IMR-90 (cell line): ENCODE measurements around the gene FBXO28. TPM values are rescaled to one million over a fixed set of nuclear protein-coding genes. Genes with fewer than 3 reads are reported as not detected.
A peak's percentile ranks its signal among the peaks of the same experiment; 100 is the strongest.

Experiments used
- ATAC-seq: fragments of 200-7000 bp; cut with Tn5 transposase; 2 replicates; pipeline ENCODE4 v1.9.1; 2020; ENCODE audit warnings: low read depth, mild to moderate bottlenecking, moderate library complexity
- BruUV-seq: library from RNA; stranded (reverse); fragments of 400-500 nt; replicated peaks from 2 replicates; lab custom pipeline; 2021; lab: Mats Ljungman, UMichigan
- CTCF ChIA-PET: fragments of 300-600 bp; formaldehyde crosslinking; extraction: SDS; loops from one replicate; lab custom pipeline; 2021; ENCODE audit warnings: antibody characterized with exemption; lab: Yijun Ruan, JAX
- POLR2A ChIA-PET: fragments of 300-600 bp; sonication (Branson Sonifier 250); formaldehyde crosslinking; loops from one replicate; lab custom pipeline; 2022; ENCODE audit warnings: antibody characterized with exemption; ENCODE audit not compliant: unreplicated experiment; lab: Charles Lee
- DNase-seq: peaks from one replicate; pipeline ENCODE4 v3.0.0; 2013
- H2AFZ ChIP-seq: replicated peaks from 2 replicates; pipeline ENCODE3; 2013; ENCODE audit warnings: low read length, mild to moderate bottlenecking; ENCODE audit not compliant: poor library complexity
- H2AK5ac ChIP-seq: 2 replicates; pipeline ENCODE4 v1.6.1; 2013; ENCODE audit warnings: low read depth, low read length, inconsistent platforms
- H2AK9ac ChIP-seq: replicated peaks from 2 replicates; pipeline ENCODE3; 2013; ENCODE audit warnings: mild to moderate bottlenecking, low read depth, low read length, moderate library complexity; ENCODE audit not compliant: poor library complexity
- H2BK120ac ChIP-seq: 2 replicates; pipeline ENCODE4 v1.6.1; 2013; ENCODE audit warnings: low read depth, low read length, inconsistent platforms
- H2BK15ac ChIP-seq: 3 replicates; pipeline ENCODE4 v1.6.1; 2013; ENCODE audit warnings: low read depth, low read length, inconsistent platforms
- H2BK20ac ChIP-seq: 2 replicates; pipeline ENCODE4 v1.6.1; 2013; ENCODE audit warnings: low read depth, mild to moderate bottlenecking, inconsistent platforms, low read length, moderate library complexity
- H2BK5ac ChIP-seq: 2 replicates; pipeline ENCODE4 v1.6.1; 2013; ENCODE audit warnings: mild to moderate bottlenecking, low read depth, low read length, inconsistent platforms; ENCODE audit not compliant: poor library complexity, severe bottlenecking
- H3K14ac ChIP-seq: replicated peaks from 2 replicates; pipeline ENCODE4 v1.6.1; 2013; ENCODE audit warnings: low read depth, low read length, inconsistent platforms
- H3K18ac ChIP-seq: 2 replicates; pipeline ENCODE4 v1.6.1; 2013; ENCODE audit warnings: low read depth, low read length, control low read depth
- H3K23ac ChIP-seq: 2 replicates; pipeline ENCODE4 v1.6.1; 2013; ENCODE audit warnings: low read depth, low read length, inconsistent platforms
- H3K27ac ChIP-seq: 2 replicates; pipeline ENCODE4 v1.5.1; 2013; ENCODE audit warnings: mild to moderate bottlenecking, control low read depth, low read length; ENCODE audit not compliant: insufficient read depth
- H3K27me3 ChIP-seq: 2 replicates; pipeline ENCODE4 v1.6.1; 2013; ENCODE audit warnings: low read length; ENCODE audit not compliant: control insufficient read depth, insufficient read depth
- H3K36me3 ChIP-seq: 2 replicates; pipeline ENCODE4 v1.6.1; 2013; ENCODE audit warnings: low read length, mixed read lengths; ENCODE audit not compliant: control insufficient read depth, insufficient read depth
- H3K4ac ChIP-seq: 2 replicates; pipeline ENCODE4 v1.6.1; 2013; ENCODE audit warnings: low read depth, low read length, inconsistent platforms
- H3K4me1 ChIP-seq: 2 replicates; pipeline ENCODE4 v1.6.1; 2013; ENCODE audit warnings: low read length, mixed read lengths; ENCODE audit not compliant: control insufficient read depth, insufficient read depth
- H3K4me2 ChIP-seq: 2 replicates; pipeline ENCODE4 v1.6.1; 2013; ENCODE audit warnings: low read depth, mild to moderate bottlenecking, control low read depth, low read length, moderate library complexity
- H3K4me3 ChIP-seq: 2 replicates; pipeline ENCODE4 v1.5.1; 2013; ENCODE audit warnings: low read depth, mild to moderate bottlenecking, control low read depth, low read length, moderate library complexity; ENCODE audit not compliant: insufficient read depth
- H3K56ac ChIP-seq: 2 replicates; pipeline ENCODE4 v1.6.1; 2013; ENCODE audit warnings: low read length, inconsistent platforms; ENCODE audit not compliant: insufficient read depth; ENCODE audit errors: extremely low read depth
- H3K79me1 ChIP-seq, 2 experiments: 2 replicates each; pipeline ENCODE4 v1.6.1; 2013; ENCODE audit warnings: low read length in 2 of 2, inconsistent platforms in 1 of 2, low read depth in 1 of 2
- H3K9ac ChIP-seq: 2 replicates; pipeline ENCODE4 v1.6.1; 2013; ENCODE audit warnings: low read depth, low read length, control low read depth
- H3K9me1 ChIP-seq: 2 replicates; pipeline ENCODE4 v1.6.1; 2013; ENCODE audit warnings: low read length, inconsistent platforms; ENCODE audit not compliant: insufficient read depth
- H3K9me3 ChIP-seq: 2 replicates; pipeline ENCODE4 v1.6.1; 2013; ENCODE audit warnings: low read length; ENCODE audit not compliant: control insufficient read depth, insufficient read depth
- H4K20me1 ChIP-seq: 2 replicates; pipeline ENCODE4 v1.6.1; 2013; ENCODE audit warnings: low read length, inconsistent platforms; ENCODE audit not compliant: insufficient read depth
- H4K5ac ChIP-seq: 2 replicates; pipeline ENCODE4 v1.6.1; 2013; ENCODE audit warnings: mild to moderate bottlenecking, low read depth, low read length, control low read depth
- H4K8ac ChIP-seq, 2 experiments: 2 replicates each; pipeline ENCODE4 v1.6.1; 2013; ENCODE audit warnings: low read depth in 2 of 2, low read length in 2 of 2, control low read depth in 1 of 2, inconsistent platforms in 1 of 2
- H4K91ac ChIP-seq: 2 replicates; pipeline ENCODE4 v1.6.1; 2013; ENCODE audit warnings: low read depth, low read length, inconsistent platforms; ENCODE audit not compliant: insufficient read depth
- BHLHE40 ChIP-seq: fragments of 150-350 bp; IDR thresholded peaks from 2 replicates; pipeline ENCODE4 v1.6.1; 2016; ENCODE audit warnings: mild to moderate bottlenecking, low read depth, low read length
- CTCF ChIP-seq: conservative IDR thresholded peaks from 2 replicates; pipeline ENCODE4 v1.5.1; 2012; ENCODE audit warnings: mild to moderate bottlenecking, low read depth, low read length, improper control_type of control experiment
- ELK1 ChIP-seq: fragments of 150-350 bp; IDR thresholded peaks from 2 replicates; pipeline ENCODE4 v1.6.1; 2016; ENCODE audit warnings: low read depth, mild to moderate bottlenecking, low read length, moderate library complexity, borderline replicate concordance
- MAFK ChIP-seq: IDR thresholded peaks from 2 replicates; pipeline ENCODE4 v1.6.1; 2012; ENCODE audit warnings: low read depth, low read length, improper control_type of control experiment
- MAZ ChIP-seq: IDR thresholded peaks from 2 replicates; pipeline ENCODE4 v1.6.1; 2012; ENCODE audit warnings: low read depth, mild to moderate bottlenecking, low read length, improper control_type of control experiment, moderate library complexity, borderline replicate concordance
- MXI1 ChIP-seq: IDR thresholded peaks from 2 replicates; pipeline ENCODE4 v1.6.1; 2012; ENCODE audit warnings: low read depth, mild to moderate bottlenecking, low read length, moderate library complexity, borderline replicate concordance
- NFE2L2 ChIP-seq: fragments of 150-350 bp; IDR thresholded peaks from 2 replicates; pipeline ENCODE4 v1.6.1; 2016; ENCODE audit warnings: low read depth, mild to moderate bottlenecking, low read length
- POLR2A ChIP-seq: IDR thresholded peaks from 2 replicates; pipeline ENCODE4 v1.6.1; 2012; ENCODE audit warnings: mild to moderate bottlenecking, low read depth, low read length
- RAD21 ChIP-seq: IDR thresholded peaks from 2 replicates; pipeline ENCODE4 v1.6.1; 2012; ENCODE audit warnings: low read length, improper control_type of control experiment
- RFX5 ChIP-seq: IDR thresholded peaks from 2 replicates; pipeline ENCODE4 v1.8.0; 2012; ENCODE audit warnings: low read depth, mild to moderate bottlenecking, low read length, moderate library complexity
- WGBS, 2 experiments: methylation state at CpG; one replicate each; pipeline versions ENCODE4 v1.1.5 to v1.1.7; 2013; ENCODE audit warnings: missing lambda C conversion rate in 2 of 2; ENCODE audit not compliant: insufficient read length in 1 of 2; ENCODE audit errors: extremely low coverage in 2 of 2; 5-methylcytosine and 5-hydroxymethylcytosine counted together
- dilution Hi-C: fragments of 300-500 bp; cut with HindIII; formaldehyde crosslinking; loops from one replicate; pipeline ENCODE4 v1.14.3; 2018; ENCODE audit warnings: low sequenced_read_pairs; ENCODE audit not compliant: unreplicated experiment
- in situ Hi-C: fragments of 300-500 bp; cut with MboI; formaldehyde crosslinking; loops from 3 replicates; pipeline ENCODE4 v1.14.3; 2019; ENCODE audit warnings: low sequenced_read_pairs, inconsistent platforms, mixed read lengths
- intact Hi-C: fragments of 100-400 bp; cut with micrococcal nuclease; formaldehyde crosslinking; loops from 2 replicates; pipeline ENCODE4 v1.10.0; 2022
- polyA plus RNA-seq, 3 experiments: library from polyadenylated mRNA; depleted of rRNA; stranded (reverse); fragments of >200 nt; gene quantifications; 2 replicates each; pipeline ENCODE4 v1.2.3, GENCODE V29; 2012; ENCODE audit warnings: low replicate concordance in 1 of 3
- total RNA-seq: library from RNA; depleted of rRNA; stranded (reverse); fragments of >200 nt; gene quantifications from 2 replicates; pipeline ENCODE4 v1.2.3, GENCODE V29; 2012

The FBXO28 gene
- total and polyA plus RNA-seq, 2 of the 4 experiments (the other 2 are of a cell fraction): 11.6 to 22.6 TPM

- dilution Hi-C loops: no loop called here
- no peak overlapping the region for H3K4me2 ChIP-seq
- WGBS, 2 experiments: no CpG with 5 or more reads among the region's 4 CpGs
Observed at GRCh38 chr1:224169718-224170270, 55.9 kb downstream of the FBXO28 start.

More at GRCh38 chr1:224169718-224170270, 55.9 kb downstream of the FBXO28 start:
- no peaks in the 10 kb centered on the region for H3K79me1 ChIP-seq
- no peaks in the 10 kb centered on the region for H3K36me3 ChIP-seq
- H3K4ac ChIP-seq: no peak overlapping the region
- H3K9ac ChIP-seq: no peak overlapping the region
- TF ChIP-seq CTCF (no peak), RAD21 (no peak), MAZ (no peak), BHLHE40 (no peak), MAFK (no peak), NFE2L2 (no peak), ELK1 (no peak), RFX5 (no peak), MXI1 (no peak), POLR2A (no peak)
- DNase-seq (no peak), ATAC-seq (peak; percentile 27; the same call in 1 of the 2 replicates)
- H2AFZ ChIP-seq: peak overlapping the region; percentile 21
- H2AK5ac ChIP-seq: no peak overlapping the region
- no peak overlapping the region for H3K4me3 ChIP-seq
- no peaks in the 10 kb centered on the region for H3K4me1 ChIP-seq
- no peak overlapping the region for H4K91ac ChIP-seq
- H3K9me1 ChIP-seq: no peaks in the 10 kb centered on the region
- H2AK9ac ChIP-seq: no peak overlapping the region
- H2BK120ac ChIP-seq: peak overlapping the region; percentile 13; the same call in 1 of the 2 replicates
- 0 out of 2 replicates have a peak overlapping the region, but pooled peaks have one; percentile 21 for H3K14ac ChIP-seq
- no peaks in the 10 kb centered on the region for H3K27me3 ChIP-seq
- H2BK20ac ChIP-seq: 0 out of 2 replicates have a peak overlapping the region, but pooled peaks have one; percentile 24
- 0 out of 2 replicates have a peak overlapping the region, but pooled peaks have one; percentile 25 for H3K18ac ChIP-seq
- H4K20me1 ChIP-seq: no peaks in the 10 kb centered on the region
- ChIA-PET POLR2A (no interaction called here), CTCF (no interaction called here)
- H2BK5ac ChIP-seq: no peak overlapping the region
- intact Hi-C loops (loop anchor here (5.0 kb wide), 1 partner anchor 163 kb away; the partner anchor contains the start of gene NVL), in situ Hi-C loops (no loop called here)
- no peak overlapping the region for H4K5ac ChIP-seq
- H3K23ac ChIP-seq: 0 out of 2 replicates have a peak overlapping the region, but pooled peaks have one; percentile 38
- BruUV-seq: no TSS peak
- no peak overlapping the region; a peak in 1 of 4 replicates for H4K8ac ChIP-seq
- no peak overlapping the region for H3K56ac ChIP-seq
- no peak overlapping the region for H3K27ac ChIP-seq
- no peaks in the 10 kb centered on the region for H3K9me3 ChIP-seq
- no peak overlapping the region for H2BK15ac ChIP-seq
